Measurements from ENCODE around the gene HBA2. TPM values are rescaled to one million over a fixed set of nuclear protein-coding genes. Genes with fewer than 3 reads are reported as not detected.

Gene HBA2
- total and polyA plus RNA-seq, 2 experiments from 2014 or later: 1.9 to 7.8 TPM

DNA sequence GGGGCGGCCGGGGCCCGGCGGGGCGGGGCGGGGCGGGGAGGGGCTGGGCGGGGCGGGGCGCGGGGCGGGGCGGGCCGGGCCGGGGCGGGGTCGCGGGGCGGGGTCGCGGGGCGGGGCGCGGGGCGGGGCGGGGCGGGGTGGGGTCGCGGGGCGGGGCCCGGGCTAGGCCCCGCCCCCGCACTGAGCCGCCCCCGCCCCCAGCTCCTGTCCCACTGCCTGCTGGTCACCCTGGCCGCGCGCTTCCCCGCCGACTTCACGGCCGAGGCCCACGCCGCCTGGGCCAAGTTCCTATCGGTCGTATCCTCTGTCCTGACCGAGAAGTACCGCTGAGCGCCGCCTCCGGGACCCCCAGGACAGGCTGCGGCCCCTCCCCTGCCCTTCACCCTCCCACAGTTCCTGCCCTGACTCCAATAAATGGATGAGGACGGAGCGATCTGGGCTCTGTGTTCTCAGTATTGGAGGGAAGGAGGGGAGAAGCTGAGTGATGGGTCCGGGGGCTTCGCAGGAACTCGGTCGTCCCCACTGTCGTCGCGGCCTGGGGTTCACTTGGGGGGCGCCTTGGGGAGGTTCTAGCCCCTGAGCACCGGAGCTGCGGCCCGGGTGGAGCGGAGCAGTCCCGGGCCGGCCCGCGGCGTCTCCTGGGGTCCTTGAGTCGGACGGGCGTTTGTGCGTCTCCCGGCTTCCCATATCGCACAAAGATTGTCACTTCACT is 7.7 kb upstream of the HBA2 start (continued):
- TF ChIP-seq, protein P1, sequence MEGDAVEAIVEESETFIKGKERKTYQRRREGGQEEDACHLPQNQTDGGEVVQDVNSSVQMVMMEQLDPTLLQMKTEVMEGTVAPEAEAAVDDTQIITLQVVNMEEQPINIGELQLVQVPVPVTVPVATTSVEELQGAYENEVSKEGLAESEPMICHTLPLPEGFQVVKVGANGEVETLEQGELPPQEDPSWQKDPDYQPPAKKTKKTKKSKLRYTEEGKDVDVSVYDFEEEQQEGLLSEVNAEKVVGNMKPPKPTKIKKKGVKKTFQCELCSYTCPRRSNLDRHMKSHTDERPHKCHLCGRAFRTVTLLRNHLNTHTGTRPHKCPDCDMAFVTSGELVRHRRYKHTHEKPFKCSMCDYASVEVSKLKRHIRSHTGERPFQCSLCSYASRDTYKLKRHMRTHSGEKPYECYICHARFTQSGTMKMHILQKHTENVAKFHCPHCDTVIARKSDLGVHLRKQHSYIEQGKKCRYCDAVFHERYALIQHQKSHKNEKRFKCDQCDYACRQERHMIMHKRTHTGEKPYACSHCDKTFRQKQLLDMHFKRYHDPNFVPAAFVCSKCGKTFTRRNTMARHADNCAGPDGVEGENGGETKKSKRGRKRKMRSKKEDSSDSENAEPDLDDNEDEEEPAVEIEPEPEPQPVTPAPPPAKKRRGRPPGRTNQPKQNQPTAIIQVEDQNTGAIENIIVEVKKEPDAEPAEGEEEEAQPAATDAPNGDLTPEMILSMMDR (conservative IDR thresholded peaks at IDR 0.05; ENCODE audit: low read depth in 2 of 2): no peak
- TF ChIP-seq EZH2phosphoT487 (IDR thresholded peaks at IDR 0.05; ENCODE audit: unreplicated experiment): peak; percentile 54
- TF ChIP-seq CREB1 (CRISPR knock-in tag; IDR thresholded peaks at IDR 0.05; ENCODE audit: low read depth): no peak

DNA sequence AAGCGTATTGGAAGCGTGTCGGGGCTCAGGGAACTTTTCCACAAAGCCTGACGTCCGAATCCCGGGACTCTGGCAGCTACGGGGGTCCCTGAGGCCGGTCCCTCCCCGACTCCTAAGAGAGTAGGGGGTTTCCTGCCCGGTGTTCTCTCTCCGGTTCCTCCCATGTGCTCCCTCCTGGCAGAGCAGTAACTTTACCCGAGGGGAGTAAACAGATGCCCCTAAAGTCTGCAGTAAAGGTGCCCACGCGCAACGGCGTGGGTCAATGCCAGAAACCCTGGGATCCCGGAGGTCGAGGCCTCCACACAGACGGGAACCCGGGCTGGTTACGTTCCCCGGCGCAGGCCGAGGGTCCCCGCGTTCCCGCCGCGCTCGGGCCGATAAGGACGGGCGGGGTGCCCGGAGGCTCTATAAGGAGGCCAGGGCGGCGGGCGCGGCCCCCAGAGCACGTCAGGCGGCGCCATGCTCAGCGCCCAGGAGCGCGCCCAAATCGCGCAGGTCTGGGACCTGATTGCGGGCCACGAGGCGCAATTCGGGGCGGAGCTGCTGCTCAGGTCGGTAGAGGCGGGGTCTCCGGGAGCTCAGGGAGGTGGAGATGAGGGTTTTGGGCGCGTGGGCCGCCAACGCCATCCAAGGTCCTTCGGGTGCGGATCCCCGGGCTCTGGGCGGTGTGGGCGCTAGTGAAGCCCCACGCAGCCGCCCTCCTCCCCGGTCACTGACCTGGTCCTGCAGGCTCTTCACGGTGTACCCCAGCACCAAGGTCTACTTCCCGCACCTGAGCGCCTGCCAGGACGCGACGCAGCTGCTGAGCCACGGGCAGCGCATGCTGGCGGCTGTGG is 6.9 kb upstream of the HBA2 start, which contains the start of gene HBM:
HBM (plus strand) TSS at position 440 of the 836 bp plus-strand sequence; CDS start at position 460, 20 bp downstream.
- Histone ChIP-seq H3F3A (replicated peaks; ENCODE audit: low read depth) (peaks cover 9% of the 10 kb centered on the region), H3K27me3 (ENCODE audit: insufficient read depth) (peaks cover 75% of the 10 kb centered on the region), H3K4me3 (peak within 1 kb of the TSS; percentile 64), H3K9me2 (ENCODE audit: insufficient read depth) (no peaks in the 10 kb centered on the region), H3K27ac (ENCODE audit: low read depth) (no peak within 1 kb of the TSS), H3K79me2 (replicated peaks; ENCODE audit: insufficient read depth) (no peaks in the 10 kb centered on the region), H4K20me1 (replicated peaks; ENCODE audit: insufficient read depth) (no peaks in the 10 kb centered on the region; the same call in 1 of the 2 replicates), H3K36me3 (ENCODE audit: insufficient read depth) (no peaks in the 10 kb centered on the region), H3K4me2 (peak within 1 kb of the TSS; percentile 88), H2AFZ (peak within 1 kb of the TSS; percentile 94), H3K4me1 (ENCODE audit: insufficient read depth) (peaks cover 39% of the 10 kb centered on the region)
- peak; percentile 85 for TF ChIP-seq EZH2 (IDR thresholded peaks at IDR 0.05; ENCODE audit: low read depth, unreplicated experiment)
- TF ChIP-seq, protein P1 (conservative IDR thresholded peaks at IDR 0.05; ENCODE audit: low read depth in 2 of 2): no peak
- peak; percentile 93 for TF ChIP-seq EZH2phosphoT487 (IDR thresholded peaks at IDR 0.05; ENCODE audit: unreplicated experiment)
- TF ChIP-seq NANOG (IDR thresholded peaks at IDR 0.05; ENCODE audit: borderline replicate concordance): no peak
- TF ChIP-seq, protein P2, sequence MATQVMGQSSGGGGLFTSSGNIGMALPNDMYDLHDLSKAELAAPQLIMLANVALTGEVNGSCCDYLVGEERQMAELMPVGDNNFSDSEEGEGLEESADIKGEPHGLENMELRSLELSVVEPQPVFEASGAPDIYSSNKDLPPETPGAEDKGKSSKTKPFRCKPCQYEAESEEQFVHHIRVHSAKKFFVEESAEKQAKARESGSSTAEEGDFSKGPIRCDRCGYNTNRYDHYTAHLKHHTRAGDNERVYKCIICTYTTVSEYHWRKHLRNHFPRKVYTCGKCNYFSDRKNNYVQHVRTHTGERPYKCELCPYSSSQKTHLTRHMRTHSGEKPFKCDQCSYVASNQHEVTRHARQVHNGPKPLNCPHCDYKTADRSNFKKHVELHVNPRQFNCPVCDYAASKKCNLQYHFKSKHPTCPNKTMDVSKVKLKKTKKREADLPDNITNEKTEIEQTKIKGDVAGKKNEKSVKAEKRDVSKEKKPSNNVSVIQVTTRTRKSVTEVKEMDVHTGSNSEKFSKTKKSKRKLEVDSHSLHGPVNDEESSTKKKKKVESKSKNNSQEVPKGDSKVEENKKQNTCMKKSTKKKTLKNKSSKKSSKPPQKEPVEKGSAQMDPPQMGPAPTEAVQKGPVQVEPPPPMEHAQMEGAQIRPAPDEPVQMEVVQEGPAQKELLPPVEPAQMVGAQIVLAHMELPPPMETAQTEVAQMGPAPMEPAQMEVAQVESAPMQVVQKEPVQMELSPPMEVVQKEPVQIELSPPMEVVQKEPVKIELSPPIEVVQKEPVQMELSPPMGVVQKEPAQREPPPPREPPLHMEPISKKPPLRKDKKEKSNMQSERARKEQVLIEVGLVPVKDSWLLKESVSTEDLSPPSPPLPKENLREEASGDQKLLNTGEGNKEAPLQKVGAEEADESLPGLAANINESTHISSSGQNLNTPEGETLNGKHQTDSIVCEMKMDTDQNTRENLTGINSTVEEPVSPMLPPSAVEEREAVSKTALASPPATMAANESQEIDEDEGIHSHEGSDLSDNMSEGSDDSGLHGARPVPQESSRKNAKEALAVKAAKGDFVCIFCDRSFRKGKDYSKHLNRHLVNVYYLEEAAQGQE (IDR thresholded peaks at IDR 0.05; ENCODE audit: unreplicated experiment): no peak
- Mint-ChIP-seq H3K36me3 (ENCODE audit: low read depth) (no peaks in the 10 kb centered on the region), H3K9me3 (no peaks in the 10 kb centered on the region), H3K4me1 (peaks cover 34% of the 10 kb centered on the region), H3K27me3 (ENCODE audit: insufficient read depth, low read depth, poor library complexity) (peaks cover 60% of the 10 kb centered on the region), H3K27ac (no peak within 1 kb of the TSS), H3K4me3 (peak within 1 kb of the TSS; percentile 67)
- ATAC-seq (peak; percentile 15), DNase-seq (ENCODE audit: low spot score) (peak; percentile 40)
